Thoracic aorta (tissue), 2 donors: ENCODE measurements around the gene C1orf50. TPM values are rescaled to one million over a fixed set of nuclear protein-coding genes. Genes with fewer than 3 reads are reported as not detected.

Experiments
- ATAC-seq: fragments of 150-250 bp; one replicate; pipeline ENCODE4 v1.8.0; 2017; ENCODE audit warnings: low read depth; ENCODE audit not compliant: insufficient number of reproducible peaks, low FRiP score
- DNase-seq: peaks from one replicate; pipeline ENCODE4 v3.0.0-alpha.2; 2020; ENCODE audit warnings: low spot score
- H3K27ac ChIP-seq, 2 donors: fragments of 200-600 bp; sonication (generic); 1 replicate in 1 of 2; 2 replicates in 1 of 2; pipeline ENCODE4 v1.5.1; 2016; ENCODE audit warnings: mild to moderate bottlenecking in 2 of 2, moderate library complexity in 2 of 2
- H3K27me3 ChIP-seq: fragments of 200-600 bp; sonication (generic); replicated peaks from 2 replicates; pipeline ENCODE4 v1.6.0; 2016; ENCODE audit warnings: mild to moderate bottlenecking; ENCODE audit not compliant: insufficient read depth
- H3K36me3 ChIP-seq: fragments of 200-600 bp; sonication (generic); one replicate; pipeline ENCODE4 v1.5.1; 2016
- H3K4me1 ChIP-seq, 2 donors: fragments of 200-600 bp; sonication (generic); 1 replicate in 1 of 2; 2 replicates in 1 of 2; pipeline versions ENCODE4 v1.5.1 to v1.6.0; 2016; ENCODE audit warnings: low read depth in 2 of 2, mild to moderate bottlenecking in 1 of 2; ENCODE audit not compliant: control insufficient read depth in 1 of 2
- H3K4me3 ChIP-seq: fragments of 200-600 bp; sonication (generic); 2 replicates; pipeline ENCODE4 v1.5.1; 2016; ENCODE audit warnings: mild to moderate bottlenecking
- H3K9me3 ChIP-seq: fragments of 200-600 bp; sonication (generic); 2 replicates; pipeline ENCODE4 v1.5.1; 2016
- CTCF ChIP-seq: fragments of 200-600 bp; sonication (generic); IDR thresholded peaks from one replicate; pipeline ENCODE4 v1.5.1; 2019; ENCODE audit warnings: antibody characterized with exemption
- total RNA-seq, 2 donors: library from RNA; depleted of rRNA; stranded (reverse); fragments of >200 nt; gene quantifications; one replicate each; pipeline versions ENCODE4 v1.1.0 to v1.2.3, GENCODE V29; 2016

The C1orf50 gene
- total RNA-seq, 2 donors from 2014 or later: 4.1 to 4.3 TPM

- no peaks in the 10 kb centered on the region for H3K27me3 ChIP-seq
- no peaks in the 10 kb centered on the region for H3K9me3 ChIP-seq
- H3K27ac ChIP-seq: no peak overlapping the region
- H3K4me3 ChIP-seq: no peak overlapping the region
- peaks cover 3 to 16% of the 10 kb centered on the region in 2 donors for H3K4me1 ChIP-seq
- no peak for DNase-seq
- no peaks in the 10 kb centered on the region for H3K36me3 ChIP-seq
- no peak for TF ChIP-seq CTCF
- no peak for ATAC-seq
Observed at GRCh38 chr1:42786097-42786496, 19.0 kb downstream of the C1orf50 start.

GRCh38 chr1:42788021-42788420 lies 21.0 kb downstream of the C1orf50 start:
- DNase-seq: no peak

GRCh38 chr1:42793824-42794223 lies 26.8 kb downstream of the C1orf50 start:
- no peak for DNase-seq
- Histone ChIP-seq H3K36me3 (no peaks in the 10 kb centered on the region), H3K27ac (no peak overlapping the region), H3K9me3 (no peaks in the 10 kb centered on the region), H3K27me3 (no peaks in the 10 kb centered on the region), H3K4me1 (no peaks in the 10 kb centered on the region), H3K4me3 (no peak overlapping the region)
- no peak for TF ChIP-seq CTCF
- ATAC-seq: no peak

More at GRCh38 chr1:42788021-42788420, 21.0 kb downstream of the C1orf50 start:
- Histone ChIP-seq H3K27me3 (no peaks in the 10 kb centered on the region), H3K36me3 (no peaks in the 10 kb centered on the region), H3K4me3 (no peak overlapping the region), H3K9me3 (no peaks in the 10 kb centered on the region), H3K27ac (no peak overlapping the region), H3K4me1 (peaks cover 3 to 16% of the 10 kb centered on the region in 2 donors)
- ATAC-seq: no peak
- TF ChIP-seq CTCF: no peak

GRCh38 chr1:42797414-42797813 lies 30.4 kb downstream of the C1orf50 start:
- TF ChIP-seq CTCF: no peak
- Histone ChIP-seq H3K4me3 (no peak overlapping the region), H3K4me1 (no peaks in the 10 kb centered on the region)

GRCh38 chr1:42797979-42798378 lies 30.9 kb downstream of the C1orf50 start:
- no peaks in the 10 kb centered on the region for H3K36me3 ChIP-seq
- no peak overlapping the region for H3K4me3 ChIP-seq

More at GRCh38 chr1:42797414-42797813, 30.4 kb downstream of the C1orf50 start:
- ATAC-seq (no peak), DNase-seq (no peak)
- no peak overlapping the region for H3K27ac ChIP-seq
- no peaks in the 10 kb centered on the region for H3K27me3 ChIP-seq
- no peaks in the 10 kb centered on the region for H3K36me3 ChIP-seq
- no peaks in the 10 kb centered on the region for H3K9me3 ChIP-seq

More at GRCh38 chr1:42797979-42798378, 30.9 kb downstream of the C1orf50 start:
- DNase-seq: no peak
- no peaks in the 10 kb centered on the region for H3K27me3 ChIP-seq
- no peaks in the 10 kb centered on the region for H3K9me3 ChIP-seq
- TF ChIP-seq CTCF: no peak
- no peak overlapping the region for H3K27ac ChIP-seq
- no peak for ATAC-seq
- H3K4me1 ChIP-seq: no peaks in the 10 kb centered on the region
